A673 (cell line): Measurements from ENCODE around the gene SRRM4. TPM values are rescaled to one million over a fixed set of nuclear protein-coding genes. Genes with fewer than 3 reads are reported as not detected.

ENCODE experiments used
- BruUV-seq: library from RNA; stranded (reverse); fragments of 400-500 nt; replicated peaks from 2 replicates; lab custom pipeline; 2021; lab: Mats Ljungman, UMichigan
- CTCF ChIA-PET: fragments of 300-600 bp; sonication (Branson Sonifier 250); formaldehyde crosslinking; loops from one replicate; lab custom pipeline; 2022; ENCODE audit warnings: antibody characterized with exemption; lab: Charles Lee
- POLR2A ChIA-PET: fragments of 300-600 bp; sonication (Branson Sonifier 250); formaldehyde crosslinking; loops from one replicate; lab custom pipeline; 2022; ENCODE audit warnings: antibody characterized with exemption; ENCODE audit not compliant: low non-redundant PET; lab: Charles Lee
- DNase-seq: peaks from one replicate; pipeline ENCODE4 v3.0.0-alpha.2; 2015; ENCODE audit warnings: low spot score
- H3K27ac ChIP-seq: fragments of 200-600 bp; sonication (generic); 2 replicates; pipeline ENCODE4 v1.5.1; 2016; ENCODE audit warnings: mixed run types, low read depth, mild to moderate bottlenecking, mixed read lengths, antibody characterized with exemption, low read length; ENCODE audit not compliant: poor library complexity, severe bottlenecking
- H3K27me3 ChIP-seq: fragments of 200-600 bp; sonication (generic); replicated peaks from 2 replicates; pipeline ENCODE4 v1.6.1; 2017; ENCODE audit warnings: mixed run types, low read depth, mild to moderate bottlenecking, mixed read lengths, antibody characterized with exemption, low read length; ENCODE audit not compliant: insufficient read depth, poor library complexity
- H3K36me3 ChIP-seq: fragments of 200-600 bp; sonication (generic); 2 replicates; pipeline ENCODE4 v1.6.1; 2016; ENCODE audit warnings: mixed run types, mild to moderate bottlenecking, mixed read lengths, antibody characterized with exemption, low read length; ENCODE audit not compliant: insufficient read depth, poor library complexity, severe bottlenecking
- H3K4me1 ChIP-seq: fragments of 200-600 bp; sonication (generic); 2 replicates; pipeline ENCODE4 v1.6.1; 2017; ENCODE audit warnings: mixed run types, mild to moderate bottlenecking, mixed read lengths, antibody characterized with exemption, low read length; ENCODE audit not compliant: insufficient read depth, poor library complexity, severe bottlenecking
- H3K4me3 ChIP-seq: fragments of 200-600 bp; sonication (generic); 2 replicates; pipeline ENCODE4 v1.5.1; 2016; ENCODE audit warnings: low read depth, mixed run types, mild to moderate bottlenecking, mixed read lengths, low read length; ENCODE audit not compliant: poor library complexity, severe bottlenecking
- H3K9me3 ChIP-seq: fragments of 200-600 bp; sonication (generic); 2 replicates; pipeline ENCODE4 v1.6.1; 2016; ENCODE audit warnings: mixed run types, low read depth, mild to moderate bottlenecking, mixed read lengths, antibody characterized with exemption, low read length; ENCODE audit not compliant: poor library complexity, severe bottlenecking
- EZH2 ChIP-seq: fragments of 200-600 bp; sonication (generic); IDR thresholded peaks from 2 replicates; pipeline ENCODE4 v1.6.1; 2017; ENCODE audit warnings: borderline replicate concordance, low read depth, mild to moderate bottlenecking, mixed read lengths, antibody characterized with exemption, low read length; ENCODE audit not compliant: poor library complexity, severe bottlenecking
- intact Hi-C: fragments of 100-400 bp; cut with micrococcal nuclease; formaldehyde crosslinking; loops from one replicate; pipeline ENCODE4 v1.10.0; 2022; ENCODE audit not compliant: unreplicated experiment
- total RNA-seq: library from RNA; stranded (reverse); gene quantifications from 2 replicates; pipeline ENCODE4 v1.2.3, GENCODE V29; 2021
- TF ChIP-seq, protein P1 (sequence below): fragments of 300-800, 200-600 bp; sonication (generic); conservative IDR thresholded peaks from 2 replicates; pipeline ENCODE4 v1.5.1; 2017; ENCODE audit warnings: low read depth, mild to moderate bottlenecking, antibody characterized with exemption, low read length, moderate library complexity, mixed read lengths

SRRM4 gene
- total RNA-seq, 1 experiment from 2014 or later: not detected

DNA sequence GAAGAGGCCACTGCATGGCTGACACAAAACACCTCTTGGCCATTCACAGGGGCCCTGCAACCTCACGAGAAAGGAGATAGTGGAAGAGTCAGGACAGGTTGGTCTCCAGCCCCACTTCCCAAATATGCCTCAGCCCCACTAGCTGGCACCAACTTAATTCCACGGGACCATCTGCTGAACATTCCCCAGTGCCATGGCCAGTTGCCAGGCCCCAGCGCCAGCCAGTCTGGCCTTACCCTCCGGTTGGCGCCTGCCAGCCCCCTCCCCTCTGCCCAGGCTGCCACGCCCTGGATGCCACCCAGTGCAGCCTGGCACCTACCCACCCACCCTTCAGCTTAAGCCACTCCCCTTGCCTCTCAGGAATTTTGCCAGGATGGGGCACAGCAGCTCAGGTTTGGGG is 176.2 kb downstream of the SRRM4 start:
- intact Hi-C loops: no loop called here
- BruUV-seq: no TSS peak
- POLR2A ChIA-PET: no interaction called here
- peaks cover 32% of the 10 kb centered on the region for H3K27me3 ChIP-seq
- H3K27ac ChIP-seq: no peak overlapping the region
- no peak for DNase-seq
- CTCF ChIA-PET: no interaction called here
- H3K4me3 ChIP-seq: no peak overlapping the region
- no peaks in the 10 kb centered on the region for H3K4me1 ChIP-seq
- no peak for TF ChIP-seq EZH2
- TF ChIP-seq, protein P1, sequence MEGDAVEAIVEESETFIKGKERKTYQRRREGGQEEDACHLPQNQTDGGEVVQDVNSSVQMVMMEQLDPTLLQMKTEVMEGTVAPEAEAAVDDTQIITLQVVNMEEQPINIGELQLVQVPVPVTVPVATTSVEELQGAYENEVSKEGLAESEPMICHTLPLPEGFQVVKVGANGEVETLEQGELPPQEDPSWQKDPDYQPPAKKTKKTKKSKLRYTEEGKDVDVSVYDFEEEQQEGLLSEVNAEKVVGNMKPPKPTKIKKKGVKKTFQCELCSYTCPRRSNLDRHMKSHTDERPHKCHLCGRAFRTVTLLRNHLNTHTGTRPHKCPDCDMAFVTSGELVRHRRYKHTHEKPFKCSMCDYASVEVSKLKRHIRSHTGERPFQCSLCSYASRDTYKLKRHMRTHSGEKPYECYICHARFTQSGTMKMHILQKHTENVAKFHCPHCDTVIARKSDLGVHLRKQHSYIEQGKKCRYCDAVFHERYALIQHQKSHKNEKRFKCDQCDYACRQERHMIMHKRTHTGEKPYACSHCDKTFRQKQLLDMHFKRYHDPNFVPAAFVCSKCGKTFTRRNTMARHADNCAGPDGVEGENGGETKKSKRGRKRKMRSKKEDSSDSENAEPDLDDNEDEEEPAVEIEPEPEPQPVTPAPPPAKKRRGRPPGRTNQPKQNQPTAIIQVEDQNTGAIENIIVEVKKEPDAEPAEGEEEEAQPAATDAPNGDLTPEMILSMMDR: no peak
- no peaks in the 10 kb centered on the region for H3K36me3 ChIP-seq
- H3K9me3 ChIP-seq: no peaks in the 10 kb centered on the region

DNA sequence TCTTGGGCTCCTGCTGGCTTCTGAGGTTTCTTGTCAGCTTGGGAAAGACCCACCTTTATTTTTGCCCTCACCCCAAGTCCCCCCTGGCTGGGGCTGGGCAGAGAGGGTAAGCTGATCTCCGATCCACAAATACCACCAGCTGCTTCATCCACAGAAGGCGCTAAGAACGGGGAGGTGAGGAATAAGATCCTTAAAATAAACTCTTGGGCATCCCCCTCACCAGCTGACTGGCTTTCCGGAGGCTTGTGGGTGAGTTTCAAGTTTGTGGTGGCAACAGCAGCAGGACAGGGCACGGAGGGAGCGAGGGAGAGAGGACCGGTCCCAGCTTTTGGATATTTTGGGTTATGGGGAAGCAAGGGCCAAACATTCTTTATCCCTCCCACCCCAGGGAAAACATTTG is 176.6 kb downstream of the SRRM4 start:
- Histone ChIP-seq H3K27me3 (peaks cover 36% of the 10 kb centered on the region), H3K36me3 (no peaks in the 10 kb centered on the region), H3K9me3 (no peaks in the 10 kb centered on the region), H3K27ac (no peak overlapping the region), H3K4me1 (no peaks in the 10 kb centered on the region), H3K4me3 (no peak overlapping the region)
- ChIA-PET POLR2A (no interaction called here), CTCF (no interaction called here)
- no peak for TF ChIP-seq EZH2
- TF ChIP-seq, protein P1: no peak
- intact Hi-C loops: no loop called here
- no TSS peak for BruUV-seq
- DNase-seq: no peak

DNA sequence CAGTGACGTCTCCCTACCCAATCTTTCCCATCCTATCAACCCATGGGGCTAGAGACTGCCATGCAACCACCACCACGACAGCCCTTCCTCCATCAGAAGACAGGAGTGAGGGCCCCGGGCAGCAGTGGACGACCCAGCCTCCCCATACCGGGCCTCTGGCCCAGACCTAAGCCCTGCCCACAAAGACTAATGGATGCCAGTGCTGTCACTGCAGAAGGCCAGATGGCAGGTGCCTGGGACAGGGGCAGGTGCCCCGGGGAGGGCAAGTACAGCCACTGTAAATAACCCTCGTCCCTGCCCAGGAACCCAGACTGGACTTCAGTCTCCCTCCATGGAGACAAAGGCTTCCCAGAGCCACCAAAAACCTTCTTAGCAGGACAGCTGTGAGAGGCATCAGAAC is 177.1 kb downstream of the SRRM4 start:
- H3K27ac ChIP-seq: no peak overlapping the region
- no TSS peak for BruUV-seq
- no peak for TF ChIP-seq EZH2
- TF ChIP-seq, protein P1: no peak
- ChIA-PET CTCF (no interaction called here), POLR2A (no interaction called here)
- H3K36me3 ChIP-seq: no peaks in the 10 kb centered on the region
- H3K4me3 ChIP-seq: no peak overlapping the region
- intact Hi-C loops: no loop called here
- peaks cover 36% of the 10 kb centered on the region for H3K27me3 ChIP-seq
- H3K9me3 ChIP-seq: no peaks in the 10 kb centered on the region
- H3K4me1 ChIP-seq: no peaks in the 10 kb centered on the region
- no peak for DNase-seq
